Measurements from ENCODE around the gene REPS2. TPM values are rescaled to one million over a fixed set of nuclear protein-coding genes. Genes with fewer than 3 reads are reported as not detected.

Gene REPS2
- total RNA-seq, 1 experiment from 2014 or later, result 4.5 TPM

- Histone ChIP-seq H3K27ac (ENCODE audit: low read length) (no peak overlapping the region), H3K4me3 (ENCODE audit: low read depth in 2 of 2, low read length in 2 of 2) (no peak overlapping the region), H3K4me1 (ENCODE audit: control insufficient read depth, insufficient read depth, low read length) (no peaks in the 10 kb centered on the region), H3K36me3 (ENCODE audit: control insufficient read depth, insufficient read depth, low read length) (no peaks in the 10 kb centered on the region), H3K9me3 (ENCODE audit: control insufficient read depth, insufficient read depth, low read depth, low read length) (no peaks in the 10 kb centered on the region), H3K27me3 (ENCODE audit: control insufficient read depth, insufficient read depth, low read length) (no peaks in the 10 kb centered on the region)
- in situ Hi-C loops (cut with HindIII; ENCODE audit: low pct_unique_long_range_greater_than_20kb, low sequenced_read_pairs) (no loop called here), intact Hi-C loops (cut with micrococcal nuclease; ENCODE audit: unreplicated experiment) (no loop called here)
- CTCF ChIA-PET, result no interaction called here
- no peak for DNase-seq (ENCODE audit: low read depth, low spot score)
- ATAC-seq, result no peak
- POLR2A ChIA-PET, result no interaction called here
- no TSS peak for BruUV-seq (replicated peaks)
- TF ChIP-seq SIN3A (IDR thresholded peaks at IDR 0.05; ENCODE audit: borderline replicate concordance, insufficient read depth, low read depth, low read length), result no peak
- no peak for TF ChIP-seq TCF7L2 (IDR thresholded peaks at IDR 0.05; ENCODE audit: low read depth, low read length)
- TF ChIP-seq, protein P1, sequence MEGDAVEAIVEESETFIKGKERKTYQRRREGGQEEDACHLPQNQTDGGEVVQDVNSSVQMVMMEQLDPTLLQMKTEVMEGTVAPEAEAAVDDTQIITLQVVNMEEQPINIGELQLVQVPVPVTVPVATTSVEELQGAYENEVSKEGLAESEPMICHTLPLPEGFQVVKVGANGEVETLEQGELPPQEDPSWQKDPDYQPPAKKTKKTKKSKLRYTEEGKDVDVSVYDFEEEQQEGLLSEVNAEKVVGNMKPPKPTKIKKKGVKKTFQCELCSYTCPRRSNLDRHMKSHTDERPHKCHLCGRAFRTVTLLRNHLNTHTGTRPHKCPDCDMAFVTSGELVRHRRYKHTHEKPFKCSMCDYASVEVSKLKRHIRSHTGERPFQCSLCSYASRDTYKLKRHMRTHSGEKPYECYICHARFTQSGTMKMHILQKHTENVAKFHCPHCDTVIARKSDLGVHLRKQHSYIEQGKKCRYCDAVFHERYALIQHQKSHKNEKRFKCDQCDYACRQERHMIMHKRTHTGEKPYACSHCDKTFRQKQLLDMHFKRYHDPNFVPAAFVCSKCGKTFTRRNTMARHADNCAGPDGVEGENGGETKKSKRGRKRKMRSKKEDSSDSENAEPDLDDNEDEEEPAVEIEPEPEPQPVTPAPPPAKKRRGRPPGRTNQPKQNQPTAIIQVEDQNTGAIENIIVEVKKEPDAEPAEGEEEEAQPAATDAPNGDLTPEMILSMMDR (IDR thresholded peaks at IDR 0.05), result no peak
- TF ChIP-seq, protein P2, sequence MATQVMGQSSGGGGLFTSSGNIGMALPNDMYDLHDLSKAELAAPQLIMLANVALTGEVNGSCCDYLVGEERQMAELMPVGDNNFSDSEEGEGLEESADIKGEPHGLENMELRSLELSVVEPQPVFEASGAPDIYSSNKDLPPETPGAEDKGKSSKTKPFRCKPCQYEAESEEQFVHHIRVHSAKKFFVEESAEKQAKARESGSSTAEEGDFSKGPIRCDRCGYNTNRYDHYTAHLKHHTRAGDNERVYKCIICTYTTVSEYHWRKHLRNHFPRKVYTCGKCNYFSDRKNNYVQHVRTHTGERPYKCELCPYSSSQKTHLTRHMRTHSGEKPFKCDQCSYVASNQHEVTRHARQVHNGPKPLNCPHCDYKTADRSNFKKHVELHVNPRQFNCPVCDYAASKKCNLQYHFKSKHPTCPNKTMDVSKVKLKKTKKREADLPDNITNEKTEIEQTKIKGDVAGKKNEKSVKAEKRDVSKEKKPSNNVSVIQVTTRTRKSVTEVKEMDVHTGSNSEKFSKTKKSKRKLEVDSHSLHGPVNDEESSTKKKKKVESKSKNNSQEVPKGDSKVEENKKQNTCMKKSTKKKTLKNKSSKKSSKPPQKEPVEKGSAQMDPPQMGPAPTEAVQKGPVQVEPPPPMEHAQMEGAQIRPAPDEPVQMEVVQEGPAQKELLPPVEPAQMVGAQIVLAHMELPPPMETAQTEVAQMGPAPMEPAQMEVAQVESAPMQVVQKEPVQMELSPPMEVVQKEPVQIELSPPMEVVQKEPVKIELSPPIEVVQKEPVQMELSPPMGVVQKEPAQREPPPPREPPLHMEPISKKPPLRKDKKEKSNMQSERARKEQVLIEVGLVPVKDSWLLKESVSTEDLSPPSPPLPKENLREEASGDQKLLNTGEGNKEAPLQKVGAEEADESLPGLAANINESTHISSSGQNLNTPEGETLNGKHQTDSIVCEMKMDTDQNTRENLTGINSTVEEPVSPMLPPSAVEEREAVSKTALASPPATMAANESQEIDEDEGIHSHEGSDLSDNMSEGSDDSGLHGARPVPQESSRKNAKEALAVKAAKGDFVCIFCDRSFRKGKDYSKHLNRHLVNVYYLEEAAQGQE (IDR thresholded peaks at IDR 0.05; ENCODE audit: insufficient read depth in 1 of 2, low read depth in 2 of 2, low read length in 1 of 2), result no peak
- no peak for TF ChIP-seq POLR2AphosphoS5 (IDR thresholded peaks at IDR 0.05; ENCODE audit: low read depth, low read length)
Observed at GRCh38 chrX:17167915-17168314, 221.5 kb downstream of the REPS2 start.

DNA sequence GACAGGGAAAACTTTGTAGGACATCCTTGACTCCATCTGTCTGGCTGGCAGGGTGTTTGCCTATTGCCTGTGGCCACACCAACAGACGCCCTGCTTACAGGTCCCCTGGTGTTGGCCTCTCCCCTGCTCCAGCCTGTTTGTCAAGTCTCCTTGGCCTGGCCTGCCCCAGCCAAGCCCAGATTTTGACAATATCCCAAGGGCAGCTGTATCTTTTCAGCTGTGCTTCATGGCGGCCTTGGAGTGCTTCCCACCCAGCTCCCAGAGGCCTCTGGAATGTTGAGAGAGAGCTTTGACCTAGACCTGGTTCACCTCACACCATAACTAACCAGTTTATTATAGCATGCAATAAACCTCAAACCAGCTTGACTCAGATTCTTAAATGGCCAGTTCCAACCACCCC, 224.5 kb downstream of the REPS2 start:
- ChIA-PET POLR2A (no interaction called here), CTCF (no interaction called here)
- no peaks in the 10 kb centered on the region for H3K27me3 ChIP-seq (ENCODE audit: control insufficient read depth, insufficient read depth, low read length)
- no peak overlapping the region for H3K4me3 ChIP-seq (ENCODE audit: low read depth in 2 of 2, low read length in 2 of 2)
- no peak for DNase-seq (ENCODE audit: low read depth, low spot score)
- no peak overlapping the region for H3K27ac ChIP-seq (ENCODE audit: low read length)
- intact Hi-C loops (cut with micrococcal nuclease; ENCODE audit: unreplicated experiment), result no loop called here
- BruUV-seq (replicated peaks), result no TSS peak
- in situ Hi-C loops (cut with HindIII; ENCODE audit: low pct_unique_long_range_greater_than_20kb, low sequenced_read_pairs), result no loop called here
- ATAC-seq, result no peak
- no peaks in the 10 kb centered on the region for H3K36me3 ChIP-seq (ENCODE audit: control insufficient read depth, insufficient read depth, low read length)
- no peak for TF ChIP-seq TCF7L2 (IDR thresholded peaks at IDR 0.05; ENCODE audit: low read depth, low read length)
- TF ChIP-seq, protein P2 (IDR thresholded peaks at IDR 0.05; ENCODE audit: insufficient read depth in 1 of 2, low read depth in 2 of 2, low read length in 1 of 2), result no peak
- no peak for TF ChIP-seq POLR2AphosphoS5 (IDR thresholded peaks at IDR 0.05; ENCODE audit: low read depth, low read length)
- no peak for TF ChIP-seq SIN3A (IDR thresholded peaks at IDR 0.05; ENCODE audit: borderline replicate concordance, insufficient read depth, low read depth, low read length)
- TF ChIP-seq, protein P1 (IDR thresholded peaks at IDR 0.05), result no peak
- no peaks in the 10 kb centered on the region for H3K9me3 ChIP-seq (ENCODE audit: control insufficient read depth, insufficient read depth, low read depth, low read length)
- H3K4me1 ChIP-seq (ENCODE audit: control insufficient read depth, insufficient read depth, low read length), result no peaks in the 10 kb centered on the region

All from Panc1 (cell line).